Effector CD8-positive, alpha-beta T cell (primary cell): ENCODE measurements around the gene BCL2L12.

Experiments used
- DNase-seq: peaks from one replicate; lab custom pipeline; 2025; lab: John Stamatoyannopoulos, UW

Gene BCL2L12

GRCh38 chr19:49642492-49643035 lies 23.2 kb upstream of the BCL2L12 start:
- DNase-seq: no peak

- no peak for DNase-seq
These were observed 22.3 kb upstream of the BCL2L12 start for GRCh38 chr19:49643466-49643865.

GRCh38 chr19:49645592-49645991 lies 20.1 kb upstream of the BCL2L12 start:
- no peak for DNase-seq

GRCh38 chr19:49645995-49646394 lies 19.7 kb upstream of the BCL2L12 start:
- DNase-seq: no peak

GRCh38 chr19:49646586-49646985 lies 19.1 kb upstream of the BCL2L12 start:
- no peak for DNase-seq

- DNase-seq: no peak
These were observed 14.5 kb upstream of the BCL2L12 start for GRCh38 chr19:49651029-49651819.

GRCh38 chr19:49651820-49652550 lies 13.7 kb upstream of the BCL2L12 start:
- no peak for DNase-seq

- DNase-seq: no peak
These were observed 12.9 kb upstream of the BCL2L12 start for GRCh38 chr19:49652551-49653465.

GRCh38 chr19:49653466-49653806 lies 12.3 kb upstream of the BCL2L12 start:
- DNase-seq: no peak

- no peak for DNase-seq
These were observed 11.2 kb upstream of the BCL2L12 start for GRCh38 chr19:49654581-49654980.

GRCh38 chr19:49655570-49656455 lies 9.9 kb upstream of the BCL2L12 start:
- DNase-seq: no peak

GRCh38 chr19:49656456-49657109 lies 9.2 kb upstream of the BCL2L12 start:
- no peak for DNase-seq

GRCh38 chr19:49657493-49658138 lies 8.1 kb upstream of the BCL2L12 start:
- DNase-seq: no peak

GRCh38 chr19:49658139-49658517 lies 7.6 kb upstream of the BCL2L12 start:
- no peak for DNase-seq

- no peak for DNase-seq
These were observed 6.9 kb upstream of the BCL2L12 start for GRCh38 chr19:49658566-49659442.

GRCh38 chr19:49660338-49660961 lies 5.3 kb upstream of the BCL2L12 start:
- DNase-seq: no peak

- DNase-seq: no peak
These were observed 3.7 kb upstream of the BCL2L12 start for GRCh38 chr19:49662011-49662410.

- no peak for DNase-seq
These were observed 2.5 kb upstream of the BCL2L12 start for GRCh38 chr19:49663224-49663623.
